GM18868 (cell line): Measurements from ENCODE around the gene PCGF3.
"Not testable (repeated sequence)": the region's sequence is repeated elsewhere in the genome, so short reads cannot be mapped to it uniquely, and the experiment has no call there.

Experiments
- ATAC-seq: cut with Tn5 transposase; IDR thresholded peaks from one replicate; pipeline ENCODE4 v1.9.1; 2021; ENCODE audit warnings: mild to moderate bottlenecking, moderate library complexity; ENCODE audit not compliant: unreplicated experiment

PCGF3 gene

DNA sequence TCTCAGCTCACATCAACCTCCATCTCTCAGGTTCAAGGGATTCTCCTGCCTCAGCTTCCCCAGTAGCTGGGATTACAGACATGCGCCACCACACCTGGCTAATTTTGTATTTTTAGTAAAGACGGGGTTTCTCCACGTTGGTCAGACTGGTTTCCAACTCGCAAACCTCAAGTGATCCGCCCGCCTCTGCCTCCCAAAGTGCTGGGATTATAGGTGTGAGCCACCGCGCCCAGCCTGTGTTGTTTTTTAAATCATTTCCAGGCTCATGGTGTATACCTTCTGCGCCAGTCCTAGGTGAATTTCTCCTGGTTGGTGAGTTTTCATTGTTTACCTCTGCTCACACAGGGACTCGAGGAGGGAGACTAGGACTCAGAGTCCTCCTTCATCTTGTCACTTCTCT, 74.6 kb downstream of the PCGF3 start:
- not testable (repeated sequence) for ATAC-seq

DNA sequence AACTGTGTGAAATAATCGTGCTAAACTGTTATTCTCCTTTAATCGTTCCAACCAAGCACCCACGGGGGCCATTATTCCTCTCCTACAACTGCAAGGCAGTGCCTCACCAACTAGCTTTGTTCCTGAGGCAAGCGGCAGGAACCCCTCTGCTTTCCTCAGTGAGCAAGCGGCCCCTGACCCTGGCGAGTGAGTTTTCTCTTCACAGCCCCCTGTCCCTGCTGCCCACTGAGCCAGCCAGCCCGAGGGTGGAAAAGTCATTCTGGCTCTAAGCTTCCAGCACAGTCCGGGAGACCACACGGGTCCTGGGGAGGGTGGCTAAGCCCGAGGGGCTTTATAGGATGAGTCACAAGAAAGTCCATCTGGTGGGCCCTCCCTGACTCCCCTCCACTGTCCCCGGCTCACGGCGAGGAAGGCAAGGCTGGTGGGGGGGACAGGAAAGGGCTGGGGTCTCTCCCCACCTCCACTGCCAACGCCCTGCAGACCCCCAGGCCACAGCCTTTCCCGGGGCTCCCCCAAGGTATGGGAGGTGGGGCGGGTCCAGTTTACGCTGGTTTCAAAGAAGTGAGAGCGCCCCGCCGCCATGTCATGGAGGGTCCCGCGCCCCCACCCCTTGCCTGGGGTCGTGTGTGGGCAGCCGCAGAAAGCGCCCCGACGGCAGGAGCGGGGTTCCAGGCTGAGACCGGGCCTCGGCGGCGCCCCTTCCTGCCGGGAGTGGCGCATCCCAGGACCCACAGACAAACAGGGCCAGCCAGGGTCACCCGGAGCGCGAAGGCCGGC, 75.3 kb downstream of the PCGF3 start:
- no peak for ATAC-seq

DNA sequence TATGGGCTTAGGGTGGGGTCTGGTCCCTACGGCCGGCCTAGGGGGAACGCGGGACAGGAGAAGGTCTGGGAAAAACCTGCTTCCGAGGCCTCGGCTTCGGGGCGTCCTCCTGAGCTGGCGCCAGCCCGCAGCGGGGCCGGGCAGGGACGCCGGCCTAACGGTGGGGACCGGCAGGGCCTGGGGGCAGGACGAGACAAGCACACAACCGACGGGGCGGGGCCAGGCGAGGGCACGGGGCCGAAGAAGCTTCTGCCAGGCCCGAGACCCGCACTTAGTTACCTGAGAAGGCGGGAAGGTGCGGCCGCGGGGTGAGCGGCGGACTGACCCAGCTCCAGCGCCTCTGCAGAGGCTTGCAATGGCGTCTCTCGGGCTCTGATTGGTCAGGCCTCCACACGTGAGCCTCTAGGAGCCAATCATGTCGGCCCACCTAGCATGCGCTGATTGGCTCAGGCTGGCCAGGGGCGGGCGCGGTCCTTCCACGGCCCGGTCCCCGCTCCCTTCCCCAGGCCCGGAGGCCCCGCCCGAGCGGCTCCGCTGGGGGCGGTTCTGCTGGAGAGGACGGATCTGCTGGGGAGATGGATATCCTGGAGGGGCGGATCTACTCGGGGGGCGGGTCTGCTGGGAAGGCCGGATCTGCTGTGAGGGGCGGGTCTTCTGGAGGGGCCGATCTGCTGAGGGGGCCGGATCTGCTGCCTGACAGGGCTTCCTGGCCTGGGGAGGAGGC, 76.0 kb downstream of the PCGF3 start:
- ATAC-seq = peak; percentile 95

DNA sequence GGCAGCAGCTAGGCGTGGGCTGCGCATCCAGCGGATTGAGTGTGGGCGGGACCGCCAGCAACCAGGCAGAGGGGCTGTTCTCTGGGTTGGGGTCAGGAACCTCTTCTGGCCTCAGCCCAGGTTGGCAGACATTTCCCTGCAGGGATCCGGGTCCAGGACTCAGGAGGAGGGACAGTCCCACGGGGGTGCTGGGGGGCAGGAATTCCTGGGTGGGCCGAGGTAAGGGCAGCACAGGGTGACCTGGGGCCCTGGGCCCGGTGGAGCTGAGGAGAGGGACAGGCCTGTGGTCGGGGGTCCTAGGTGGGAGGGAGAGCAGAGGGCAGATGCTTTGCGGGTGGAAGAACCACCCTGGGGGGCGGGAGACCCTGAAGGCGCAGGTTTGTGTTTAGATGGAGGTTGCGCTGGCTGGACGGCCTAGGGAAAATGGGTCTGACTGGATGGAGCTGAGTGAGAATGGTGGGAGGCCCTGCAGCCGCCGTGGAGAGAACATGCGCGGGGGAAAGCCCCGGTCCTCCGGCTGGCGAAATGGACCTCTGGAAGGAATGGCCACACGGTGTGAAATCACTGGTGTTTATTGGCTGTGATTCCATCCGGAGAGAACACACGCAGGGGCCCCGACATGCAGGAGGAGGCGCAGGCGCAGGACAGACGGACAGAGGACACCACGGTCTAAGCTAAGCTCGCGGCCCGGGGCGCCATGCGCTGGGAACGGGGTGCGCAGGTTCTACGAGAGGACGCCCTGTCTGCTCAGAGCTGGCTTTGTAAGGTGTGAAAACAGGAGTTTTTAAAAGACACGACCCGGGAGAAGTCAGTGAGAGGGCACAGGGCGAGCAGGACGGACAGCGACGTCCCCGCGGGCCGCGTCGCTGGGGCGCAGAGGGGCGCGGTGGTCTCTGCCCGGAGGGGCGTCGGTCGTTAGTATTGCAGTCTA, 79.0 kb downstream of the PCGF3 start:
- no peak for ATAC-seq

DNA sequence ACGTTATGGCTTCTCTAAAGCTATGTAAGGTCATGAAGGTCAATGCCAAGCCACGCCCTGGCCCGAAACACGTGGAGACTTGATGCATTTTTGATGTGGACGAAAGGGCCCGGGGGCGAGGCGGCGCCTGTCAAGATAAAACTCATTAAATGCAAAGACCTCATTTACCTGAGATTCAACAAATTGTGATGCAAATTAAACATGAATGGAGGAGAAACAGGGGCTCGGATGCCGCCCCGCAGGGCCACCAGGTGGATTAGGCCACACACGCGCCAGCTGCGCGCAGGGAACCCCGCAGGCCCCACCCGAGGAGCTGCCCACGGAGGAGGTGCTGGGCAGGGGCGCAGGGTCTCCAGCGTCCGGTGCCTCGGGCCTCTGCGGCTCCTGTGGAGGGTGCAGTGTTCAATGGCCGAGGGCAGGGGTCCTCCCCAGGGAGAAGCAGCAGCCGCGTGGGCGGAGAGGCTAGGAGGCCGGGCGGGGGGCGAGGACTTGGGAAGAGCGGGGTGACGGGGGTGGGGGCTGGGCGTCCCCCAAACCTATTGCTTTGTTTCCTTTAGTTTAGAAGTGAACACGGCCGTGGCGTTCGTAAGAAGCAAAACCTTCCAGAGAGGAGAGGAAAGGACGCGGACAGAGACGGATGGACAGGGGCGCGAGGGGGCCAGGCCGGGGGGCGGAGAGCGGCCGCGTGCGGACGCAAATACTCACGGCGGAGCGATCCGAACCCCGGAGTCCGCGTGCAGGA, 79.9 kb downstream of the PCGF3 start:
- no peak for ATAC-seq

DNA sequence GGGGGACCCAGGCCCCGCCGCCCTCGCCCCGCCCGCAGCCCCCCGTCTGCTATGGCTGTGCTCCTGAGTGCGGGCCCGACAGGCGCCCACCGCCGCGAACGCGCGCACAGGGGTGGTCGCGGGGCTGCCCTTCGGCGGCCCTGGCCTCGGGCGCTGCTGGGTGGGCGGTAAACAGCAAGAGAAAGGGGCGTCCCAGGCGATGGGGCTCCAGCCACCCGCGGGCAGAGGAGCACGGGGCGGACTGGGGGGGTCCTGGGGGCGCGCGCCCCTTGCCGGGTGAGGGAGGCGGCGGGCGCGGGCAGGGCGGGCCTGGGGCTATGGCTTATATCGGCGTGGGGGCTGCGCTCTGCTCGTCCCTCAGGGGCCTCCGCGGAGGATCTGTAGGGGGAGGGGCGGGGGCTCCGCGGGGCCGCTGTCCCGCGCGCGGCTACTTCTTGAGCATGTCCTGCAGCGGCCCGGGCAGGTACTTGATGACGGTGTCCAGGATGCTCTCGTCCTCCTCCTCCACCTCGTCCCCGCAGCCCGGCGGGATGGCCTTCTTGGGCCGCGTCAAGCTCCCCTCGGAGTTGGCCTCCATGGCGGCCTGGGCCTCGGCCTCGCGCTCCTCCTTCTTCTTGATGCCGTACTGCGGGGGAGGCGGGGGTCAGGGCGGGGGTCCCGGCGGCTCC, 80.6 kb downstream of the PCGF3 start:
- no peak for ATAC-seq

DNA sequence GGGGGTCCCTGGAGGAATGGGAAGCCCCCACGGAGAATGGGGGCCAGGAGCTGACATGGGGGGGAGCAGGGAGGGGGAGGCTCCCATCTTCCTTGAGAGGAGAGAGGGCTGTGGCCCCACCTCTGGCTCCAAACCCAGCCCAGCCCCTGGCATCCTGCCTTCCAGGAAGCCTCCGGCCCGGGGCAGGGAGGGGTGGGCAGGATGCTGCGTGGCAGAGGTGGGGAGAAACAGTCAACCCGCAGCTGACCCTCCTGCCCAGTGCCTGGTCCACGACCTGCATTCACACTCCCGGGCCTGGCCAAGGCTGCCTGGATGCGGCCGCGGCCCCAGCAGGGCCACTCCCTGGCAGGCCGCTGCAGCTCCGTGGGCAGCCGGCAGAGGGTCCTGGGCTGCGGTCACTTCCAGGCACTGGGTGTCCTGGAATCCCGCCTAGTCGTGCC, 81.2 kb downstream of the PCGF3 start:
- no peak for ATAC-seq

DNA sequence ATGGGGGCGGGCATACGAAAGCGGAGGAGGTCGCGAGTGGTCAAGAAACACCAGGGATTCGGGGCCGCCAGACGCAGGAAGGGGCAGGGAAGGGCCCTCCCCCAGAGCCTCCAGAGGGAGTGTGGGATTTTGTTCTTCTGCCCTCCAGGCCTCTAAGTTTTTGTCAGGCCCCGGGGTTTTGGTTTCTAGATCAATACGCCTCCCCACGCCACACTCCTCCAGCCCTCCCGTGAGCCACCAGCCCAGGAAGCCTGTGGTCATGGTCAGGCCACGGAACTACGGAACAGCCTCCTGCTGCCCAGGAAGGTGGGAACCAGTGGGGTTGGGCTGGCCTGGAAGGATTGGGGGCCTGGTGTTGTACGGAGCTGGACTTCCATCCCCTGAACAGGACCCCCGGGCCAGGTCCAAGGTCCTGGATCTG, 81.9 kb downstream of the PCGF3 start:
- ATAC-seq = no peak

DNA sequence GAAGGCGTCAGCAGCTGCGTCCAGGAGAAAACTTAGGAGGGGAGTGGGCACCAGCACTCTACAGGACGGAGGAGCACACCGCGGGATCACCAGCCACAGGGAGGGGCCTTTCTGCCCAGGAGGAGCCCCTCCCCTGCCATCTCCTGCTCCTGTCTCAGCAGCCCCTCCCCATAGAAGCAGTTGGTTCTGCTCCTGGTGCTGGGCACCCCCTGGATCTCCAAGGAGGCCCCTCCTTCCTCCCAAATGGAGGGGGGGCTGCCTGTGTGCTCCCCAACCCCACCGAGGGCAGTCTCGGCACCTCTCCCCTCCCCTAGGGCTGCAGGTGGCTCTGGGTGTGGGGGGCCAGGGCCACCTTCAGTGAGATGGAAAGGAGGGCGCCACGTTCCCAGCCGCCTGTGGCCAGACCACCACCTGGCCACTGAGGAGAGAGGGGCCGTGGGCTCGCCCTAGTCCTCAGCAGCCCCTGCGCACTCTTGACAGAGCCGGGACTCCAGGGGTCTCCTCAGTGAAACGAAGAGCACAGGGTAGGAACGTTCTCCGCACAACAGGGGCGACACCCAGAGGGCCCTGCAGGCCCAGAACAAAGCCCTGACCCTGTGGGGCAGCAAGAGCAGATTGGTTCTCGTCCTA, 82.5 kb downstream of the PCGF3 start:
- ATAC-seq = no peak

DNA sequence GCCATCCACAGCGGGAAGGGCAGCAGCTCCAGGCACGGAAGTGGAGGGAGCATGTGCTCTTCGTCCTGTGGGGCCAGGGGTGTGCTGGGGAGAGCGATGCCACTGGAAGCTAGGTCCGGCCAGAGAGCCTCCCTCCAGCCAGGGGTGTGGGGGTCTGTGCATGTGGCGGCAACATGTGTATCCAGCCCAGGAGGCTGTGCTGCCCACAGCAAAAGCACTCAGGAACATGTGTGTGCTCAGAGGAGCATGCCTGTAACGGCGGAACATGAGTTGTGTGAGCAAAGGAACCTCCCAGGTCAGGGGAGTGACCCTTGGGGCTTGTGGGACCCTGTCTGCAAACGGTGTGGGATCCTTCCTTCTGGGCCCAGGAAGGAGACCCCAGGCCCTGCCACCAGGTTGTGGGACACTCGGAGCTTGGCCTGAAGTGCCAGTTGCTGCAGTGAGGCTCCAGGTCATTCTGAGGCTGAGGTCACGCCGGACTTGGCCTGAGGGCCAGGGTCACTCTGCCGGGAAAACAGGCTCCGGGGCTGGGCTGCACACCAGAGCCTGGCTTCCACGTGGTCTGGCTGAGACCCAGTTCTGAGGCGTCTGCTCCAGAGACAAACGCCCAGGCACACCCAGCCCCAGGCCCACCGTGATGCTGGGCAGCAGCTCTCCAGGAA, 83.1 kb downstream of the PCGF3 start:
- no peak for ATAC-seq

DNA sequence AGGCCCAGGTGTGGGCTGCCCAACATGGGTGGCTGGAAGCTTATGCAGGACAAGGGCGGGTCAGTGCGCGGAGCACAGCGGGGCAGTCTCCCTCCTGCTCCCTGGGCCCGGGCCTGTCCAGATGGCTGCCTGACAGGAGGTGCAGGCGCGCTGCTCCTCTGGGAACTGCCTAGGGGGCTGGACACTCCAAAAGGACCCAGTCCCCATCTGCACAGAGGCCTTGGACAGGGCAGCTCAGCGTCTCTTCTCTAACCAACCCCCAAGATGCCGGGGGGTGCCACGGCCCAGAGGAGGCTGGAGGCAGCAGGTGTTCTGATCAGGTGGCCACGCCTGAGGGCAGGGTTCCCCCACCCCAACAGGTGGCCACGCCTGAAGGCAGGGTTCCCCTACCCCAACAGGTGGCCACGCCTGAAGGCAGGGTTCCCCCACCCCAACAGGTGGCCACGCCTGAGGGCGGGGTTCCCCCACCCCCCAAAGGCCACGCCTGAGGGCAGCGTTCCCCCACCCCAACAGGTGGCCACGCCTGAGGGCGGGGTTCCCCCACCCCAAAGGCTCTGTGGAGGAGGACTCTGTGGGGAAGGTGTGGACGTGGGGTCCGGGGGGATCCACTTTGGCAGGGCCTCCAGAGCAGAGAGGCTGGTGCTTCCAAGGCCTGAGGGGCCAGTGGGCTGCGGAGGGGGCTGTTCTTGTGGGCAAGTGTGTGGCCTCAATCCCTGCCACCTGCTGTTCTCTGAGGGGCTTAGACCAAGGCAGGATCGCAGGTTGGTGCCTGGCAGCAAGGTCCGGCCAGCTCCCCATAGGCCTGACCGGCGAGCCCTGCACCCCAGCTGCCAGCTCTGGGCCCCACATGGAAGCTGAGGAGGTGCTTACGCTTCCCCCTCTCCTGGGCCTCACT, 84.2 kb downstream of the PCGF3 start:
- ATAC-seq = no peak

DNA sequence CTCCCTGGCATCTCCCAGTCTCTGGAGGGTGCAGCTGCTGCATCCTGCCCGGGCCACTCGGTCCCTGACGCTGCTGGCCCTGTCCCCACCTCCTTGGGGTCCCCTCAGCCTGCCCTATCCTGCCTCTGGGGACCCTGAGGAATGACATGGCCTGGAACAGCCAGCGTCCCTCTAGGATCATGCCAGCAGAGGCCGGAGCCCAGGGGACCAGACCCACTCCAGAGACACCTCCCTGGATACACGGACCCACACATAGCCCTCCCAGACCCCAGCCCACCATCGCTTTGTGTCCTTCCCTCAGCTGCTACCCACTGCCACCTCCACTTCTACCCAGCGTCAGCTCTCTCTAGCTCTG, 84.8 kb downstream of the PCGF3 start:
- no peak for ATAC-seq

DNA sequence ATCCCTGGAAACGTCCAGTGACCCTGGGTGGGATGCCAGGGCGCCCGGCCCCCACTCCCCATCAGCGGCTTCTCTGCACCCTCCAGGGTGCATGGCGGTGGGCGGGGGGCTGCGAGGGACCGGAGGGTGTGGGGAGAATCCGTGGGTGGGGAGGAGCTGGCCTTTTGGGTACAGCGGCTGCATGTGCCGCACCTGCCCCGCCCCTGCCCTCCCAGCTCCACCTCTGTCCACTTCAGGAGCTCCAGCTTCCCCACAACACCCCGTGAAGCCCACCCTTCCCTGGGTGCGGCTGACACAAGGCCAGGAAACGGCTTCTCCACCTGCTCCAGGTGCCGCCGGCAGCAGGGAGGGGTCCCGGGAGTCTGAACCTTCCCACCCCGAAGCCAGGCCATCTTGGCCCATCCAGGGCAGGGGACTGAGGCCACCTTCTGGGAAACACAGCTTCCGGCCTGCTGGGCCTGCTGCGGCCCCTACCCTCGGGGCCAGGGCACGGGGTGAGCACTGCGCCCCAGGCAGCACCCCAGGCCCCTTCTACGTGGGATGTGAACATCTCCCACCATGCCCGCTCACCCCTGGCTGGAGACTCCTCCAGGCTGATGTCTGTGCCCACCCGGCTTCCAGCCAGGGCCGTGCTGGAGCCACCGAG, 85.7 kb downstream of the PCGF3 start:
- no peak for ATAC-seq

DNA sequence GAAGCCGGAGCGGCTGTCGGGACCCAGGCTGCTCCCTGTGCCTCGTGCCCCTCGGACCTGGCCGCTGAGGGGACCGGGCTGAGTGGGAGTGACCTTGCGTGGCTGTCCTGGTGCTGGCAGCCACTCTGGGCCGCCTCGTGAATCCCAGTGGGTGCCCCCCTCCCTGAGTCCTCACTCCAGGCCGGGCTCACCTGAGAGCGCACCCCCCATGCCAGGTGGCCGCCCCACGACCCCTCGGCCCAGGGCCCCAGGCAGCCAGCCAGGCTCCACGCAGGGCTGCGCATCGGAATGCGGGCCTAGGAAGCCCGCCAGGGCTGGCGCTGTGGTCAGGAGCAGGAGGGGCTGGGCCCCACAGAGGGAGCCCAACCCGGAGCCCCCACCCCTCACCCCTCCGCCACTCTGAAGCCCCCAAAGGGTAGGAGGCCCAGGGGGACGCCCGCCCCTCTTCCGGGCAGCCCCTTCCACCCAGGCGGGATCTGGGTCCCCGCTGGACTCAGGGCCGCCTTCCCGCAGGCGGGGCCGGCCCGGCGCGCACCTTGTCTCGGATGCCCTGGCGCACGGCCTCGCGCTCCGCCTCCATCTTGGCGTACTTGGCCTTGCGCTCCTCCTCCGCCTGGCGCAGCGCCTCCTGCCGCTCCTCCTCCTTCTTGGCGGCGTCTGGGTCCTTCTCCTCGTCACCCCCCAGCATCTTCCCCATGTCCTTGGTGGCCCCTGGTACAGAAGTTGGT, 86.4 kb downstream of the PCGF3 start:
- no peak for ATAC-seq

DNA sequence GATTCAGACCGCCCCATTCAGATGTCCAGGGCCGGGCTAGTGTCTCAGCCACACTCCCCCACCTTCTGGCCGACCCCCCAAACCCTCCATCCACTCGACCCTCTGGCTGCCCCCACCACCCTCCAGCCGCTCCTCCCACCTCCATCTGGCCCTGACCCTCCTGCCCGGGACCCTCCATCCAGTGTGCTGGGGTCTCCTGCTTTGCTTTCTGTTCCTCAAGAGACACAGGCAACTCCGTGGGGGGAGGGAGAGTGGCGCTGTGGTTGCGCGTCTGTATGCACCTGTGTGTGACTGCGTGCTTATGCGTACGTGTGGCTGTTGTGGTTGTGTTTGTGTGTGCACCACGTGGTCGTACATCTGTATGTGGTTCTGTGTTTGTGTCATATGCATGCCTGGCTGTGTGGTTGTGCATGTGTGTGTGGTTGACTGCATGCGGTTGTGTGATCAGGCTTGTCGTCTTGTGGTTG, 87.0 kb downstream of the PCGF3 start:
- no peak for ATAC-seq

DNA sequence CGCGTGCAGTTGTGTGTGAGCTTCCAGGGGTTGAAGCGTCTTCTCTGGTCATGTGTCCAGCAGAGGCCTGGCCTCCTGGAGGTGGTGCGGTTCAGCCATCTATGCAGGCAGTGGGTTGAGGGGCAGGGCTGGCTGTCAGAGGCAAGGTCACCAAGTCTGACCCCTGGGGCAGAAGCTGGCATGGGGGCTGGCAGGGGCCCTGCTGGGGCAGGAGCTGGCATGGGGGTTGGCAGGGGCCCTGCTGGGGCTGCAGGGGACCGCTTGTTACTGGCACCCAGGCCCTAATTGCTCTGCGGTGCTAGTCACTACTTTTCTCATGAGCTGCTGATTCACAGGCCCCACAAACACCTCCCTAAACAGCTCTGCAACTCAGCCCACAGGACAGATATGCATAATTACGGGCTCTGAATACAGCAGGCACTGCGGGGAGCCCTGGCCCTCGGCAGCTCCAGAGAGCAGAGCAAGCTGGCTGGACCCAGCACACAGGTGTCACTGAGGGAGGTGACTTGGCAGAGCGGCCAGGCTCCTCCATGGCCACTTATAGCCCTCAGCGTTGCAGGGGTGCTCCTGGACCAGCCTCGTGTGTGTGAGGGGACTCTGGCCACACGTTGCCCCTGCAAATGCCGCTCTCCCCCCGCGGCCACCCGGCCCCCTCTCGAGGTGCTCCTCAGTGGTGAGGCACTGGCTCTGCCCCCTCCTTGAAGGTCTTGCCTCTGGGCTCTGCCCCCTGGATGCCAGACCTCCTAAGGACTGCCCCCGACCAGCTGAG, 87.6 kb downstream of the PCGF3 start:
- no peak for ATAC-seq
